Endothelial cell of umbilical vein (primary cell): ENCODE results near the gene ACMSD. TPM values are rescaled to one million over a fixed set of nuclear protein-coding genes. Genes with fewer than 3 reads are reported as not detected.

Experiments
- BruUV-seq: library from RNA; stranded (reverse); fragments of 400-500 nt; replicated peaks from 2 replicates; lab custom pipeline; 2021; lab: Mats Ljungman, UMichigan
- CTCF ChIA-PET: fragments of 300-600, 350-600 bp; sonication (Branson Sonifier 250); formaldehyde crosslinking; loops from one replicate; lab custom pipeline; 2021; ENCODE audit warnings: antibody characterized with exemption, inconsistent platforms; lab: Charles Lee
- POLR2A ChIA-PET: fragments of 300-600, 350-600 bp; sonication (Branson Sonifier 250); formaldehyde crosslinking; loops from one replicate; lab custom pipeline; 2021; ENCODE audit warnings: antibody characterized with exemption, inconsistent platforms; lab: Charles Lee
- DNase-seq: peaks from one replicate; pipeline ENCODE4 v3.0.0-alpha.2; 2011; ENCODE audit warnings: low read depth, low spot score
- FAIRE-seq: peaks from 2 replicates; lab custom pipeline; 2011; peaks lifted over from hg19 to GRCh38; lab: Jason Lieb, UNC
- H2AFZ ChIP-seq: 2 replicates; pipeline ENCODE4 v1.6.0; 2012; ENCODE audit warnings: low read depth, low read length, control low read depth, inconsistent platforms
- H3K27ac ChIP-seq: 2 replicates; pipeline ENCODE4 v1.5.1; 2011; ENCODE audit warnings: low read depth, mild to moderate bottlenecking, control low read depth, low read length, moderate library complexity; ENCODE audit not compliant: insufficient read depth
- H3K27me3 ChIP-seq, 2 experiments: 2 replicates each; pipeline versions ENCODE4 v1.6.0 to v1.6.1; 2011; ENCODE audit warnings: low read length in 2 of 2, mixed read lengths in 1 of 2; ENCODE audit not compliant: control insufficient read depth in 2 of 2, insufficient read depth in 2 of 2
- H3K36me3 ChIP-seq, 2 experiments: 2 replicates in 1 of 2; 3 replicates in 1 of 2; pipeline ENCODE4 v1.5.1; 2011; ENCODE audit warnings: low read length in 2 of 2, mild to moderate bottlenecking in 1 of 2, moderate library complexity in 1 of 2; ENCODE audit not compliant: control insufficient read depth in 2 of 2, insufficient read depth in 2 of 2; ENCODE audit errors: extremely low read depth in 1 of 2
- H3K4me1 ChIP-seq: 3 replicates; pipeline ENCODE4 v1.5.1; 2011; ENCODE audit warnings: mild to moderate bottlenecking, low read length; ENCODE audit not compliant: control insufficient read depth, insufficient read depth; ENCODE audit errors: extremely low read depth
- H3K4me2 ChIP-seq: 2 replicates; pipeline ENCODE4 v1.6.1; 2011; ENCODE audit warnings: low read length, control low read depth, mixed read lengths; ENCODE audit not compliant: insufficient read depth
- H3K4me3 ChIP-seq, 3 experiments: fragments of 200-600 bp in 1 of 3; sonication (generic), shearing (Covaris generic) in 1 of 3; replicated peaks in 1 of 3; 2 replicates each; pipeline ENCODE4 v1.5.1; 2011 to 2016; ENCODE audit warnings: control low read depth in 3 of 3, low read length in 3 of 3, mild to moderate bottlenecking in 2 of 3, inconsistent platforms in 1 of 3, low read depth in 1 of 3, moderate library complexity in 1 of 3; ENCODE audit not compliant: insufficient read depth in 1 of 3
- H3K79me2 ChIP-seq: 2 replicates; pipeline ENCODE4 v1.6.0; 2012; ENCODE audit warnings: low read length, inconsistent platforms; ENCODE audit not compliant: control insufficient read depth, insufficient read depth
- H3K9ac ChIP-seq: replicated peaks from 2 replicates; pipeline ENCODE3; 2011; ENCODE audit warnings: low read length, control low read depth; ENCODE audit not compliant: insufficient read depth; ENCODE audit errors: extremely low read depth
- H3K9me1 ChIP-seq: replicated peaks from 3 replicates; pipeline ENCODE4 v1.6.0; 2011; ENCODE audit warnings: mild to moderate bottlenecking, low read length; ENCODE audit not compliant: control insufficient read depth, insufficient read depth; ENCODE audit errors: extremely low read depth
- H3K9me3 ChIP-seq: replicated peaks from 2 replicates; pipeline ENCODE4 v1.5.1; 2012; ENCODE audit warnings: low read length, inconsistent platforms; ENCODE audit not compliant: control insufficient read depth, insufficient read depth
- H4K20me1 ChIP-seq: replicated peaks from 2 replicates; pipeline ENCODE3; 2011; ENCODE audit warnings: mild to moderate bottlenecking, low read length; ENCODE audit not compliant: control insufficient read depth, insufficient read depth; ENCODE audit errors: extremely low read depth
- EZH2 ChIP-seq: IDR thresholded peaks from 2 replicates; pipeline ENCODE4 v1.6.1; 2012; ENCODE audit warnings: borderline replicate concordance, low read depth, mild to moderate bottlenecking, moderate library complexity, low read length, inconsistent platforms; ENCODE audit not compliant: severe bottlenecking
- FOS ChIP-seq: IDR thresholded peaks from 2 replicates; pipeline ENCODE4 v1.6.1; 2011; ENCODE audit warnings: mild to moderate bottlenecking, low read length, moderate library complexity, borderline replicate concordance; ENCODE audit not compliant: insufficient read depth
- GATA2 ChIP-seq: IDR thresholded peaks from 2 replicates; pipeline ENCODE4 v1.7.0; 2011; ENCODE audit warnings: low read depth, mild to moderate bottlenecking, moderate library complexity, mixed read lengths, low read length; ENCODE audit not compliant: insufficient read length, insufficient read depth
- JUN ChIP-seq: IDR thresholded peaks from 2 replicates; pipeline ENCODE4 v1.6.1; 2011; ENCODE audit warnings: borderline replicate concordance, low read depth; ENCODE audit not compliant: insufficient read length, insufficient read depth
- MYC ChIP-seq: IDR thresholded peaks from one replicate; pipeline ENCODE4 v1.6.1; 2011; ENCODE audit warnings: mild to moderate bottlenecking, low read depth, low read length
- POLR2A ChIP-seq: IDR thresholded peaks from 2 replicates; pipeline ENCODE4 v1.6.1; 2012; ENCODE audit warnings: low read depth, mild to moderate bottlenecking, control low read depth, low read length
- POLR2AphosphoS5 ChIP-seq: IDR thresholded peaks from 2 replicates; pipeline ENCODE4 v1.6.1; 2012; ENCODE audit warnings: low read depth, mild to moderate bottlenecking, control low read depth, low read length, moderate library complexity; ENCODE audit not compliant: insufficient read depth
- dilution Hi-C: fragments of 300-500 bp; cut with MboI; formaldehyde crosslinking; loops from one replicate; pipeline ENCODE4 v1.15.0; 2019; ENCODE audit warnings: low sequenced_read_pairs; ENCODE audit not compliant: extremely low pct_ligation_motif_present
- intact Hi-C: fragments of 100-400 bp; cut with micrococcal nuclease; formaldehyde crosslinking; loops from one replicate; pipeline ENCODE4 v1.10.0; 2022
- polyA plus RNA-seq, 4 experiments: library from polyadenylated mRNA; depleted of rRNA in 3 of 4; stranded (reverse) in 3 of 4; unstranded in 1 of 4; fragments of >200 nt; gene quantifications; 2 replicates each; pipeline versions ENCODE4 v1.2.1 to v1.2.3, GENCODE V29; 2011 to 2012; ENCODE audit warnings: missing spikeins in 1 of 4
- total RNA-seq: library from RNA; stranded (reverse); gene quantifications from 2 replicates; pipeline ENCODE4 v1.2.3, GENCODE V29; 2021
- TF ChIP-seq, protein P1 (sequence below): IDR thresholded peaks from 2 replicates; pipeline ENCODE4 v1.6.1; 2011; ENCODE audit not compliant: insufficient read depth, insufficient read length
- TF ChIP-seq, protein P2 (sequence below), 2 donors: IDR thresholded peaks; 1 replicate in 1 of 2; 2 replicates in 1 of 2; pipeline ENCODE4 v1.5.1; 2011; ENCODE audit warnings: low read length in 2 of 2, mild to moderate bottlenecking in 2 of 2, moderate library complexity in 2 of 2, control low read depth in 1 of 2, inconsistent platforms in 1 of 2, low read depth in 1 of 2; ENCODE audit not compliant: insufficient read depth in 1 of 2; ENCODE audit errors: extremely low read depth in 1 of 2

Gene ACMSD
- total and polyA plus RNA-seq, 2 donors (not counting 3 experiments of a cell fraction or from before 2014, with no cell fraction given) = not detected

DNA sequence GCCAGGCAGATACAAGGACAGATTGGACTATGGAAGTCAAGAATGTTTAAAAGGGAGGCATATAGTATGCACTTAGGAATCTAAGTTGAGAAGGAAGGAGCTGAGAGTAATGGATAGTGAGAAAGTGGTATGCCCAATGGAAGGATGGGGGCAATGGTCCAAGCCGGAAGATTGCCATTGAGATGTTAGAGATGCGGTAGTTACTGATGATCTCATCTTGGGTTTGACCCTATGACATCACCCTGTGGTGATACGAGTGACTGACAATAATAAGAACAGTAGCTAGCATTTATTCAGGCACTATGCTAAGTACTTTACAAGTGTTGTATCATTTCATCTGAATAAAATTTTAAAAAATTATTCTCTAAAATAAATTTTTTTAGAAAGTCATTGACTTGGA lies 38.5 kb upstream of the ACMSD start:
- Histone ChIP-seq H3K4me1 (no peaks in the 10 kb centered on the region), H3K9me1 (no peaks in the 10 kb centered on the region), H3K27me3 (no peaks in the 10 kb centered on the region), H3K27ac (no peak overlapping the region), H3K4me3 (no peak overlapping the region), H2AFZ (no peak overlapping the region), H3K79me2 (no peaks in the 10 kb centered on the region), H4K20me1 (no peaks in the 10 kb centered on the region), H3K4me2 (no peak overlapping the region), H3K36me3 (no peaks in the 10 kb centered on the region), H3K9me3 (no peaks in the 10 kb centered on the region), H3K9ac (no peak overlapping the region)
- CTCF ChIA-PET = no interaction called here
- dilution Hi-C loops (no loop called here), intact Hi-C loops (no loop called here)
- POLR2A ChIA-PET = no interaction called here
- DNase-seq = no peak
- no TSS peak for BruUV-seq
- no peak for FAIRE-seq
- TF ChIP-seq GATA2 (no peak), JUN (no peak), EZH2 (no peak), FOS (no peak), POLR2A (no peak), POLR2AphosphoS5 (no peak), MYC (no peak)
- TF ChIP-seq, protein P1, sequence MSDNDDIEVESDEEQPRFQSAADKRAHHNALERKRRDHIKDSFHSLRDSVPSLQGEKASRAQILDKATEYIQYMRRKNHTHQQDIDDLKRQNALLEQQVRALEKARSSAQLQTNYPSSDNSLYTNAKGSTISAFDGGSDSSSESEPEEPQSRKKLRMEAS = no peak
- TF ChIP-seq, protein P2, sequence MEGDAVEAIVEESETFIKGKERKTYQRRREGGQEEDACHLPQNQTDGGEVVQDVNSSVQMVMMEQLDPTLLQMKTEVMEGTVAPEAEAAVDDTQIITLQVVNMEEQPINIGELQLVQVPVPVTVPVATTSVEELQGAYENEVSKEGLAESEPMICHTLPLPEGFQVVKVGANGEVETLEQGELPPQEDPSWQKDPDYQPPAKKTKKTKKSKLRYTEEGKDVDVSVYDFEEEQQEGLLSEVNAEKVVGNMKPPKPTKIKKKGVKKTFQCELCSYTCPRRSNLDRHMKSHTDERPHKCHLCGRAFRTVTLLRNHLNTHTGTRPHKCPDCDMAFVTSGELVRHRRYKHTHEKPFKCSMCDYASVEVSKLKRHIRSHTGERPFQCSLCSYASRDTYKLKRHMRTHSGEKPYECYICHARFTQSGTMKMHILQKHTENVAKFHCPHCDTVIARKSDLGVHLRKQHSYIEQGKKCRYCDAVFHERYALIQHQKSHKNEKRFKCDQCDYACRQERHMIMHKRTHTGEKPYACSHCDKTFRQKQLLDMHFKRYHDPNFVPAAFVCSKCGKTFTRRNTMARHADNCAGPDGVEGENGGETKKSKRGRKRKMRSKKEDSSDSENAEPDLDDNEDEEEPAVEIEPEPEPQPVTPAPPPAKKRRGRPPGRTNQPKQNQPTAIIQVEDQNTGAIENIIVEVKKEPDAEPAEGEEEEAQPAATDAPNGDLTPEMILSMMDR (IDR thresholded peaks at IDR 0.05; ENCODE audit: extremely low read depth in 1 of 2, insufficient read depth in 1 of 2, low read depth in 1 of 2, low read length in 2 of 2) = no peak
